ENCODE measurements around the gene PDE10A. TPM values are rescaled to one million over a fixed set of nuclear protein-coding genes. Genes with fewer than 3 reads are reported as not detected.

Gene PDE10A
- total and polyA plus RNA-seq, 2 experiments from 2014 or later: 2.0 to 7.2 TPM

- H2AFZ ChIP-seq: no peak overlapping the region
- no peaks in the 10 kb centered on the region for H4K20me1 ChIP-seq (ENCODE audit: insufficient read depth, poor library complexity, severe bottlenecking)
- no peaks in the 10 kb centered on the region for H3K79me2 ChIP-seq
- H3K36me3 ChIP-seq (replicated peaks; ENCODE audit: insufficient read depth, low read depth): no peaks in the 10 kb centered on the region
- no peak overlapping the region for H3K4me3 ChIP-seq
- H3K9me2 ChIP-seq (replicated peaks; ENCODE audit: insufficient read depth): no peaks in the 10 kb centered on the region
- no peak overlapping the region for H3K27ac ChIP-seq
- H3K4me1 ChIP-seq (ENCODE audit: insufficient read depth): peaks cover 6% of the 10 kb centered on the region
- no peaks in the 10 kb centered on the region for H3K9me3 ChIP-seq (ENCODE audit: low read depth)
- peak overlapping the region; percentile 24 for H3K4me2 ChIP-seq
- TF ChIP-seq, protein P1, sequence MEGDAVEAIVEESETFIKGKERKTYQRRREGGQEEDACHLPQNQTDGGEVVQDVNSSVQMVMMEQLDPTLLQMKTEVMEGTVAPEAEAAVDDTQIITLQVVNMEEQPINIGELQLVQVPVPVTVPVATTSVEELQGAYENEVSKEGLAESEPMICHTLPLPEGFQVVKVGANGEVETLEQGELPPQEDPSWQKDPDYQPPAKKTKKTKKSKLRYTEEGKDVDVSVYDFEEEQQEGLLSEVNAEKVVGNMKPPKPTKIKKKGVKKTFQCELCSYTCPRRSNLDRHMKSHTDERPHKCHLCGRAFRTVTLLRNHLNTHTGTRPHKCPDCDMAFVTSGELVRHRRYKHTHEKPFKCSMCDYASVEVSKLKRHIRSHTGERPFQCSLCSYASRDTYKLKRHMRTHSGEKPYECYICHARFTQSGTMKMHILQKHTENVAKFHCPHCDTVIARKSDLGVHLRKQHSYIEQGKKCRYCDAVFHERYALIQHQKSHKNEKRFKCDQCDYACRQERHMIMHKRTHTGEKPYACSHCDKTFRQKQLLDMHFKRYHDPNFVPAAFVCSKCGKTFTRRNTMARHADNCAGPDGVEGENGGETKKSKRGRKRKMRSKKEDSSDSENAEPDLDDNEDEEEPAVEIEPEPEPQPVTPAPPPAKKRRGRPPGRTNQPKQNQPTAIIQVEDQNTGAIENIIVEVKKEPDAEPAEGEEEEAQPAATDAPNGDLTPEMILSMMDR (IDR thresholded peaks at IDR 0.05; ENCODE audit: poor library complexity): no peak
- no peak for TF ChIP-seq EZH2 (IDR thresholded peaks at IDR 0.05; ENCODE audit: borderline replicate concordance)
- no peak for TF ChIP-seq EZH2phosphoT487 (IDR thresholded peaks at IDR 0.05; ENCODE audit: low read depth, severe bottlenecking, unreplicated experiment)
- 50% methylated on average over 11 of the region's 11 CpGs for WGBS (ENCODE audit: low lambda C conversion rate, missing lambda C conversion rate)
- peaks cover 3% of the 10 kb centered on the region for H3K27me3 ChIP-seq
- DNase-seq (ENCODE audit: low spot score): peak; percentile 61
Observed at GRCh38 chr6:165649166-165650137, 13.6 kb downstream of the PDE10A start.

DNA sequence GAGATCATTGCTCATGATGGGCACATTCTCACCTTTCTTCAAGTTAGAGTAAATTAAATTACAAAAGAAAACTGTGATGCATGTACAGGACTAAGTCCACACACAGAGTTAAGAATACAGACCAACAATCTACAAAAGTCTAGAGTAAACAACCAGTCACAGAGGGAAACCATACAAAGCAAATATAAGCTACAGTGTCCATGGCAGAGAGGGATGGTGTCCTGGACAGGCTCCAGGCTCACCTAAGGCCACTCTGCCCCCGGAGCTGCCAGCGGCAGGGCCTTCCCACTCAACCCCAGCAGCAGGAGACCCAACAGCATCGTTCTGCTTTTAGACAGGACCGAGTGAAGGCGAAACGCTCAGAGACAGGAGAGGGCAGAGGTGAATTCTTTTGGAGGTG lies 16.0 kb downstream of the PDE10A start:
- Histone ChIP-seq H4K20me1 (ENCODE audit: insufficient read depth, poor library complexity, severe bottlenecking) (no peaks in the 10 kb centered on the region), H3K4me2 (no peak overlapping the region), H3K79me2 (no peaks in the 10 kb centered on the region), H3K27ac (no peak overlapping the region), H3K27me3 (no peaks in the 10 kb centered on the region), H3K9me2 (replicated peaks; ENCODE audit: insufficient read depth) (no peaks in the 10 kb centered on the region), H3K9me3 (ENCODE audit: low read depth) (no peaks in the 10 kb centered on the region), H3K36me3 (replicated peaks; ENCODE audit: insufficient read depth, low read depth) (no peaks in the 10 kb centered on the region), H3K4me3 (no peak overlapping the region), H3K4me1 (ENCODE audit: insufficient read depth) (peaks cover 6% of the 10 kb centered on the region), H2AFZ (no peak overlapping the region)
- WGBS (ENCODE audit: low lambda C conversion rate, missing lambda C conversion rate): 61% methylated on average over 6 of the region's 6 CpGs
- no peak for DNase-seq (ENCODE audit: low spot score)
- TF ChIP-seq, protein P1 (IDR thresholded peaks at IDR 0.05; ENCODE audit: poor library complexity): no peak
- no peak for TF ChIP-seq EZH2phosphoT487 (IDR thresholded peaks at IDR 0.05; ENCODE audit: low read depth, severe bottlenecking, unreplicated experiment)
- TF ChIP-seq EZH2 (IDR thresholded peaks at IDR 0.05; ENCODE audit: borderline replicate concordance): no peak

- H3K36me3 ChIP-seq (replicated peaks; ENCODE audit: insufficient read depth, low read depth): no peaks in the 10 kb centered on the region
- no peak overlapping the region for H2AFZ ChIP-seq
- H3K27ac ChIP-seq: no peak overlapping the region
- H3K4me2 ChIP-seq: no peak overlapping the region
- no peaks in the 10 kb centered on the region for H3K9me2 ChIP-seq (replicated peaks; ENCODE audit: insufficient read depth)
- no peaks in the 10 kb centered on the region for H3K79me2 ChIP-seq
- no peaks in the 10 kb centered on the region for H3K9me3 ChIP-seq (ENCODE audit: low read depth)
- H3K4me3 ChIP-seq: no peak overlapping the region
- peaks cover 6% of the 10 kb centered on the region for H3K4me1 ChIP-seq (ENCODE audit: insufficient read depth)
- no peaks in the 10 kb centered on the region for H4K20me1 ChIP-seq (ENCODE audit: insufficient read depth, poor library complexity, severe bottlenecking)
- no peak for DNase-seq (ENCODE audit: low spot score)
- no peaks in the 10 kb centered on the region for H3K27me3 ChIP-seq
- TF ChIP-seq EZH2 (IDR thresholded peaks at IDR 0.05; ENCODE audit: borderline replicate concordance): no peak
- 90% methylated on average over 6 of the region's 6 CpGs for WGBS (ENCODE audit: low lambda C conversion rate, missing lambda C conversion rate)
Observed at GRCh38 chr6:165645919-165646318, 17.1 kb downstream of the PDE10A start.

- Histone ChIP-seq H3K4me2 (no peak overlapping the region), H3K9me2 (replicated peaks; ENCODE audit: insufficient read depth) (no peaks in the 10 kb centered on the region), H3K27me3 (no peaks in the 10 kb centered on the region), H3K4me1 (ENCODE audit: insufficient read depth) (peaks cover 6% of the 10 kb centered on the region), H3K4me3 (no peak overlapping the region), H3K9me3 (ENCODE audit: low read depth) (no peaks in the 10 kb centered on the region), H3K36me3 (replicated peaks; ENCODE audit: insufficient read depth, low read depth) (no peaks in the 10 kb centered on the region), H3K79me2 (no peaks in the 10 kb centered on the region), H3K27ac (no peak overlapping the region), H4K20me1 (ENCODE audit: insufficient read depth, poor library complexity, severe bottlenecking) (no peaks in the 10 kb centered on the region), H2AFZ (no peak overlapping the region)
- WGBS (ENCODE audit: low lambda C conversion rate, missing lambda C conversion rate): 95% methylated on average over 15 of the region's 15 CpGs
- DNase-seq (ENCODE audit: low spot score): no peak
- TF ChIP-seq EZH2 (IDR thresholded peaks at IDR 0.05; ENCODE audit: borderline replicate concordance) (no peak), EZH2phosphoT487 (IDR thresholded peaks at IDR 0.05; ENCODE audit: low read depth, severe bottlenecking, unreplicated experiment) (no peak)
- TF ChIP-seq, protein P1 (IDR thresholded peaks at IDR 0.05; ENCODE audit: poor library complexity): no peak
Observed at GRCh38 chr6:165644586-165645266, 18.3 kb downstream of the PDE10A start.
